NCI-H146 treated with DMSO at 0.1 percent for 48 hours (cell line): ENCODE data around the gene DNAJC6.
"Not testable (repeated sequence)": the region's sequence is repeated elsewhere in the genome, so short reads cannot be mapped to it uniquely, and the experiment has no call there.

Experiments used
- DNase-seq: peaks from one replicate; lab custom pipeline; 2025; ENCODE audit not compliant: unreplicated experiment; lab: John Stamatoyannopoulos, UW

The DNAJC6 gene

GRCh38 chr1:65355031-65355712 is 45.8 kb downstream of the DNAJC6 start:
- no peak for DNase-seq

- no peak for DNase-seq
Observed at GRCh38 chr1:65357291-65357960, 48.1 kb downstream of the DNAJC6 start.

DNA sequence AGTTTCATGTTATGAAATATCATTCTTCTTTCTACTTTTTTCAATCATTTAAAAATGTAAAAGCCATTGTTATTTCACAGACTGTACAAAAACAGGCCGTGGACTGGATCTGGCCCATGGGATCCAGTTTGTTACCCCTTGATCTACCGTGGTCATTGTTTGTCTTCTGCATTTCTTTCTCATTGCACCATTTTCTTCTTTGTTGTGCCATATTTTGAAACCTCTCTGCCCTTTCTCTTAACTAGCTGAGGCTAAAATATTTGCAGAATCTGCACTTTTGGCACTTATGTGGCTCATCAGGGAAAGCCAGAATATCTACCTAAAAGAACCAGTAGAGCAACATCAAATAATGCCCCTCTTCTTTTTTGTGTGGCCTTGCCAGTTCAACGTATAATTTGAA is 50.5 kb downstream of the DNAJC6 start:
- DNase-seq: no peak

- no peak for DNase-seq
Observed at GRCh38 chr1:65360648-65361047, 51.3 kb downstream of the DNAJC6 start.

- DNase-seq: no peak
Observed at GRCh38 chr1:65362545-65362944, 53.2 kb downstream of the DNAJC6 start.

DNA sequence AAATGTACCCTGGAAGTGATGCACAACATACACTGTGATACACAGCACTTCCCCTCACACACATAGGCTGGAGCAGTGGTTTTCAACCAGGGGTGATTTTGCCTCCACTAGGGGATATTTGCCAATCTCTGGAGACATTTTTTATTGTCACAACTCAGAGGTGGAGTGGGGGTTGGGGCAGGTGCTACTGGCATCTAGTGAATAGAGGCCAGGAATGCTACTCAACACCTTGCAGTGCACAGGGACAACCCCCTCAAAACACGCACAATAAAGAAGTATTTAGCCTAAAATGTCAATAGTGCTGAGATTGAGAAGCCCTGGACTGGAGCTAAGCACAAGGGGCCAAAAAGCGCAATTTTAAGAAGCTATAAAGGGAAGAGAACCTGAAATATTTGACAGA is 54.1 kb downstream of the DNAJC6 start:
- no peak for DNase-seq

- no peak for DNase-seq
Observed at GRCh38 chr1:65368403-65368802, 59.1 kb downstream of the DNAJC6 start.

GRCh38 chr1:65371544-65371943 is 62.2 kb downstream of the DNAJC6 start:
- DNase-seq: no peak

- DNase-seq: no peak
Observed at GRCh38 chr1:65372557-65372956, 63.2 kb downstream of the DNAJC6 start.

DNA sequence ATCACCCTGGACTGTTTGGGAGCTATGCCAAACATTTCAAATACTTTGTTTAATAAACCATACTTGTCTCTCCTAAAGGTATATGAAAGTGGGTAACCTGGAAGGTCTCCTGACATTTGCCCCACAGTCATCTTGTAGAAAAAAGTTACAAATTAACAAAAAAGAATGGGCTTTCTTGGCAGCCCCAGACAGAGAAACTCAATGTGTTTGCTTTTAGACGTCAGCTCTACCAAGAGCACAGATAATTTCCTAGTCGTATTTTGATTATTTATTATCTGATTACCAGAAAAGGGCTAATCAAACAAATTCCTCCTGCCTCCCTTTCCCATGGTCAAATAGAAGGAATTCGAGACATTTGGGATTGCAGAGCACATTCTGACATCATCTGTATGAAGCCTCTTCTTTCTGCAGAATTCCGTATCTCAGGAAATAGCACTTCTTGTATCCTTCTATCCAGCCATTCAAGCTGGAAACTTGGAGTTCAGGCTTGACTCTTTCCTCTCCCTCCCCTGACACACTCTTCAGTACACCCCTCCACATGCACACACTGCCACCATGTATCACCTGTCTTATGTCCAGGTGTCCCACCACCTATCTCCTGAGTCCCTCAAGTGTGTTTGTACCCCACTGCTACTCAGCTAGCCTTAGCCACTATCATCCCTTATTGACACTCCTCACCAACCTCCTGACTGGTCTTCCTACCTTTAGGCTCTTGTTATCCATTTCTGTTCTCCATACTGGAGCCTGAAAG is 68.3 kb downstream of the DNAJC6 start:
- no peak for DNase-seq

GRCh38 chr1:65378247-65378946 is 69.1 kb downstream of the DNAJC6 start:
- DNase-seq: no peak

DNA sequence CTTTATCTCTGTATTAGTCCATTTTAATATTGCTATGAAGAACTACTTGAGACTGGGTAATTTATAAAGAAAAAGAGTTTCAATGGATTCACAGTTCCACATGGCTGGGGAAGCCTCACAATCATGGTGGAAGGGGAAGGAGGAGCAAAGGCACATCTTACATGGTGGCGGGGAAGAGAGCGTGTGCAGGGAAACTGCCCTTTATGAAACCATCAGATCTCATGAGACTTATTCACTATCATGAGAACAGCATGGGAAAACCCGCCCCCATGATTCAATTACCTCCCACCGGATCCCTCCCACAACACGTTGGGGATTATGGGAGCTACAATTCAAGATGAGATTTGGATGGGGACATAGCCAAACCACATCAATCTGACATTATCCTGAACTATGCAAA is 75.1 kb downstream of the DNAJC6 start:
- DNase-seq: not testable (repeated sequence)

DNA sequence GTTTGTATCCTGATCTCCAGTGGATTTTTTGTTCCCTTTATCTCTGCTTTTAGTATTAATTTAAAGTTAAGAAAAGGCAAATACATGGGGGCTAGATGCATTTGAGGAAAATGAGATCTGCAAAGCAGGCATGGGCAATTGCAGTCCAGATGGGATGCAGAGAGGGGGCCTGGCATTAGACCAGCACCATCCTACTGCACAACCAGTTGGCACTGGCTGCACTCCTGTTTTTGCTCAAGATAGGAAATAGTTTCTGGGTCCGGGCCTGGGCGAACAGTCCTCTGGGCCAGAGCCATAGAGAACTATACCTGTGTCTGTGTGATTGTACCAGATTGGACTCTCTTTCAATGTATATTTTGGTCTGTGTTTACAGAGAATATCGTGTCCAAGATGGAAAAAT is 77.1 kb downstream of the DNAJC6 start:
- no peak for DNase-seq

GRCh38 chr1:65387821-65388220 is 78.5 kb downstream of the DNAJC6 start:
- no peak for DNase-seq

DNA sequence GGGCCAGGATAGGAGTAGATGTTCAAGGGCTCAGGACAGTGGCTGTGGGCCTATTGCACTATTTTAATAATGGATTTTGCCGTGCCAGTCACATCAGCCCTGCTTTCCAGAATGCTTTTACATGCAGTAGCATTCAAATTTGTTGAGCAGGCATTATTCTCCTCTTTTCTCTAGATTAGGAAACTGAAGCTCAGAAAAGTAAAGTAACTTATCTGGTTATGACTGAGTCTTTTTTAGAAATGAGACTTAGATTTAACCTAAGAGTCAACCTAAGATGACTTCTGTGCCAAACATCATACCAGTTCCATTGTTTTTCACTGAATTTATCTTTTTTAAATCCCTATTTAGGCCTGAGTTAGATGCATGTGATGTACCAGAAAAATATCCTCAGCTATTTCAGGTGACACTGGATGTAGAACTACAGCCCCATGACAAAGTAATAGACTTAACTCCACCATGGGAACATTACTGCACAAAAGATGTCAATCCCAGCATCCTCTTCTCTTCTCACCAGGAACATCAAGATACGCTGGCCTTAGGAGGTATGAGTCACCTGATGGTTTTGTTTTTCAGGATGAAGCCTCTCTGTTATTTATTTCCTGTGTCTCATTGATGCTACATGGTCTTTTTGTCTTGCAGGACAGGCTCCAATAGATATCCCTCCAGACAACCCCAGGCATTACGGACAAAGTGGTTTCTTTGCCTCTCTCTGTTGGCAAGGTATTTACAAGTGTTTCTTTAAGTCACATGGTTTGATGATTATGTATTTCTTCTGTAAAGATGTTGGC is 79.8 kb downstream of the DNAJC6 start:
- no peak for DNase-seq

GRCh38 chr1:65392497-65392896 is 83.2 kb downstream of the DNAJC6 start:
- DNase-seq: no peak

GRCh38 chr1:65393347-65393746 is 84.0 kb downstream of the DNAJC6 start:
- no peak for DNase-seq

- no peak for DNase-seq
Observed at GRCh38 chr1:65393928-65394327, 84.6 kb downstream of the DNAJC6 start.

DNA sequence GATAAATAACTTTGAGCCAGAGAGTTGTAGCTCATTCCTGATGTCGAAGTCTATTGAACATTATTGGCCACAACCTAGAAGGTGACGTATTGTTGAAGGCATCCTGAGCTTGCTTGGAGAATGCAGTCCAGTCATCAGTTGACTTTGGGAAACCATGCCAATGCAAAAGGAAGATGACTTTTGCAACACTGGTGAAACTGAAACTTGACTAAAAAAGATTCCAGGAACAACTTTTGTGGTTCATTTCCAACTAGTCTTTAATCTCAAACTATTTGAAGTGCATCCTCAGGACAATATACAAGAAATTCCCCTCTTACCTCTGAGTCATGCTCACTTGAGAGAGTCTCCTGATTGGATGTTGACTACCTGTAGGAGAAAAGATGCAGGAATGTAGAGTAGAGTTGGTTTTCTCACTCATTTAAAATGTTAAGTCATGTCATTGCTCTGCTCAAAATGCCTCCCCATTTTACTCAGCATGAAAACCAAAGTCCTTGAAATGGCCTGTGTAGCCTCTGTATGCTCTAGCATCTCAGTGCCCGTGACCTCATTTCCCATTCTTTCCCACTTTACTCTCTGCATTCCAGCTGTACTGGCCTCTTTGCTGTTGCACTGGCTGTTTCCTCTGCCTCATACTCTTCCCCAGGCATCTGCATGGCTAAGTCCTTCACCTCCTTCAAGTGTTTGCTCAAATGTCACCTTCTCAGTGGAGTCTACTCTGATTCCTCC is 86.7 kb downstream of the DNAJC6 start:
- no peak for DNase-seq

- no peak for DNase-seq
Observed at GRCh38 chr1:65398083-65398482, 88.7 kb downstream of the DNAJC6 start.
